ENCODE data around the gene CRACR2B. TPM values are rescaled to one million over a fixed set of nuclear protein-coding genes. Genes with fewer than 3 reads are reported as not detected.

CRACR2B gene
- total and polyA plus RNA-seq, 11 donors = 8.8 to 43.5 (median 17.7) TPM

- intact Hi-C loops (cut with DNase I) = no loop called here
- Histone ChIP-seq H3K27me3 (no peaks in the 10 kb centered on the region), H3K27ac (peak overlapping the region in 3 of 12 donors; percentile 14 to 98 (median 97)), H3K36me3 (peaks cover 3 to 42% (median 32%) of the 10 kb centered on the region in 9 donors), H3K4me3 (peak overlapping the region in 7 of 12 donors; percentile 79 to 100 (median 97)), H3K9me3 (no peaks in the 10 kb centered on the region), H3K4me1 (peaks cover 2 to 34% (median 25%) of the 10 kb centered on the region in 12 donors)
- TF ChIP-seq POLR2A (IDR thresholded peaks at IDR 0.05) = no peak
- TF ChIP-seq CTCF (IDR thresholded peaks at IDR 0.05) = peak in 1 of 12 donors; percentile 15
- 54 to 66% (median 62%) methylated on average over 7 to 14 of the region's 14 CpGs for WGBS, 4 donors
- DNase-seq (no peak), ATAC-seq (no peak)
These were observed 16.1 kb upstream of the CRACR2B start for GRCh38 chr11:811446-812245.

GRCh38 chr11:812390-812789, 15.3 kb upstream of the CRACR2B start:
- H3K9me3 ChIP-seq = no peaks in the 10 kb centered on the region
- TF ChIP-seq POLR2A (IDR thresholded peaks at IDR 0.05) (no peak), CTCF (IDR thresholded peaks at IDR 0.05) (no peak)
- H3K4me1 ChIP-seq = peaks cover 2 to 34% (median 25%) of the 10 kb centered on the region in 12 donors
- intact Hi-C loops (cut with DNase I) = no loop called here
- no peaks in the 10 kb centered on the region for H3K27me3 ChIP-seq
- DNase-seq (no peak), ATAC-seq (no peak)
- H3K4me3 ChIP-seq = no peak overlapping the region
- H3K36me3 ChIP-seq = peaks cover 3 to 42% (median 32%) of the 10 kb centered on the region in 9 donors
- 83 to 88% (median 86%) methylated on average over 3 of the region's 3 CpGs for WGBS, 4 donors
- no peak overlapping the region for H3K27ac ChIP-seq

GRCh38 chr11:813072-813455, 14.7 kb upstream of the CRACR2B start:
- DNase-seq = no peak
- peaks cover 3 to 42% (median 32%) of the 10 kb centered on the region in 9 donors for H3K36me3 ChIP-seq
- intact Hi-C loops (cut with DNase I) = no loop called here
- no peak overlapping the region for H3K27ac ChIP-seq
- H3K4me3 ChIP-seq = no peak overlapping the region
- 91 to 93% (median 92%) methylated on average over 6 of the region's 6 CpGs for WGBS, 4 donors
- H3K9me3 ChIP-seq = no peaks in the 10 kb centered on the region
- no peaks in the 10 kb centered on the region for H3K27me3 ChIP-seq
- no peak for TF ChIP-seq POLR2A (IDR thresholded peaks at IDR 0.05)
- TF ChIP-seq CTCF (IDR thresholded peaks at IDR 0.05) = no peak
- peaks cover 2 to 28% (median 24%) of the 10 kb centered on the region in 12 donors for H3K4me1 ChIP-seq
- no peak for ATAC-seq

- H3K36me3 ChIP-seq = peaks cover 3 to 42% (median 32%) of the 10 kb centered on the region in 9 donors
- H3K4me3 ChIP-seq = no peak overlapping the region
- no peaks in the 10 kb centered on the region for H3K9me3 ChIP-seq
- no peaks in the 10 kb centered on the region for H3K27me3 ChIP-seq
- DNase-seq (no peak), ATAC-seq (no peak)
- peaks cover 2 to 26% (median 20%) of the 10 kb centered on the region in 12 donors for H3K4me1 ChIP-seq
- TF ChIP-seq POLR2A (IDR thresholded peaks at IDR 0.05) (no peak), CTCF (IDR thresholded peaks at IDR 0.05) (no peak)
- no peak overlapping the region for H3K27ac ChIP-seq
- intact Hi-C loops (cut with DNase I) = no loop called here
- whole genome bisulfite sequencing, 4 donors = 77 to 86% (median 82%) methylated on average over 9 of the region's 9 CpGs
These were observed 14.1 kb upstream of the CRACR2B start for GRCh38 chr11:813456-814096.

All from heart left ventricle (tissue), 16 donors.